Right renal cortex interstitium (tissue), 3 donors: ENCODE data around the gene SUFU. TPM values are rescaled to one million over a fixed set of nuclear protein-coding genes. Genes with fewer than 3 reads are reported as not detected.
"Not testable (repeated sequence)": the region's sequence is repeated elsewhere in the genome, so short reads cannot be mapped to it uniquely, and the experiment has no call there.

Source experiments
- DNase-seq, 3 donors: peaks; one replicate each; pipeline ENCODE4 v3.0.0-alpha.2; 2013; ENCODE audit warnings: low read depth in 3 of 3, low spot score in 2 of 3
- polyA plus RNA-seq, 3 donors: library from polyadenylated mRNA; unstranded; fragments of 120-200 nt; gene quantifications; one replicate each; pipeline ENCODE4 v1.2.1, GENCODE V29; 2013; ENCODE audit not compliant: insufficient read length in 3 of 3

Gene SUFU
- polyA plus RNA-seq, 3 donors = 24.1 to 30.0 (median 27.6) TPM

- DNase-seq = no peak
Measured at GRCh38 chr10:102661658-102662028, 157.9 kb downstream of the SUFU start.

- DNase-seq = no peak
Measured at GRCh38 chr10:102665904-102666509, 162.2 kb downstream of the SUFU start.

GRCh38 chr10:102667411-102667810 is 163.6 kb downstream of the SUFU start:
- not testable (repeated sequence) for DNase-seq

GRCh38 chr10:102668326-102669107 is 164.7 kb downstream of the SUFU start:
- DNase-seq = no peak

- no peak for DNase-seq
Measured at GRCh38 chr10:102669206-102670064, 165.7 kb downstream of the SUFU start.

GRCh38 chr10:102670065-102670670 is 166.4 kb downstream of the SUFU start:
- DNase-seq = no peak

GRCh38 chr10:102670871-102671434 is 167.2 kb downstream of the SUFU start:
- no peak for DNase-seq

- DNase-seq = no peak
Measured at GRCh38 chr10:102673236-102673818, 169.6 kb downstream of the SUFU start.

- no peak for DNase-seq
Measured at GRCh38 chr10:102673819-102674511, 170.2 kb downstream of the SUFU start.

- no peak for DNase-seq
Measured at GRCh38 chr10:102674566-102674965, 170.8 kb downstream of the SUFU start.

- no peak for DNase-seq
Measured at GRCh38 chr10:102675011-102675665, 171.4 kb downstream of the SUFU start.

- DNase-seq = no peak
Measured at GRCh38 chr10:102675666-102676533, 172.1 kb downstream of the SUFU start.

- DNase-seq = no peak
Measured at GRCh38 chr10:102676534-102677315, 173.0 kb downstream of the SUFU start.

- DNase-seq = no peak
Measured at GRCh38 chr10:102677331-102678067, 173.7 kb downstream of the SUFU start.

GRCh38 chr10:102678068-102678400 is 174.3 kb downstream of the SUFU start:
- DNase-seq = no peak

- no peak for DNase-seq
Measured at GRCh38 chr10:102678842-102679289, 175.1 kb downstream of the SUFU start.

- DNase-seq = no peak
Measured at GRCh38 chr10:102679596-102679995, 175.8 kb downstream of the SUFU start.
